ENCODE data around the gene UGGT2.
"Not testable (repeated sequence)": the region's sequence is repeated elsewhere in the genome, so short reads cannot be mapped to it uniquely, and the experiment has no call there.

The UGGT2 gene

GRCh38 chr13:96051491-96051890 lies 1.7 kb downstream of the UGGT2 start:
- not testable (repeated sequence) for H3K27me3 ChIP-seq (ENCODE audit: control insufficient read depth in 2 of 2, insufficient read depth in 2 of 2, low read length in 2 of 2); H3K4me3 ChIP-seq (ENCODE audit: low read length in 2 of 2); H3K9ac ChIP-seq (ENCODE audit: low read depth in 1 of 2, low read length in 2 of 2); H3K36me3 ChIP-seq (ENCODE audit: control insufficient read depth in 2 of 2, insufficient read depth in 2 of 2, low read length in 2 of 2); H3K9me3 ChIP-seq (ENCODE audit: control insufficient read depth in 2 of 2, low read length in 2 of 2); H3K4me1 ChIP-seq (ENCODE audit: control insufficient read depth in 2 of 2, insufficient read depth in 2 of 2, low read length in 2 of 2); H3K27ac ChIP-seq (ENCODE audit: low read depth in 2 of 2, low read length in 2 of 2)

- not testable (repeated sequence) for H3K9me3 ChIP-seq (ENCODE audit: control insufficient read depth in 2 of 2, low read length in 2 of 2); H3K27me3 ChIP-seq (ENCODE audit: control insufficient read depth in 2 of 2, insufficient read depth in 2 of 2, low read length in 2 of 2); H3K27ac ChIP-seq (ENCODE audit: low read depth in 2 of 2, low read length in 2 of 2); H3K4me1 ChIP-seq (ENCODE audit: control insufficient read depth in 2 of 2, insufficient read depth in 2 of 2, low read length in 2 of 2); H3K9ac ChIP-seq (ENCODE audit: low read depth in 1 of 2, low read length in 2 of 2); H3K36me3 ChIP-seq (ENCODE audit: control insufficient read depth in 2 of 2, insufficient read depth in 2 of 2, low read length in 2 of 2); H3K4me3 ChIP-seq (ENCODE audit: low read length in 2 of 2)
These were observed 2.2 kb downstream of the UGGT2 start for GRCh38 chr13:96050955-96051354.

GRCh38 chr13:96046449-96047126 lies 6.6 kb downstream of the UGGT2 start:
- not testable (repeated sequence) for H3K4me3 ChIP-seq (ENCODE audit: low read length in 2 of 2); H3K36me3 ChIP-seq (ENCODE audit: control insufficient read depth in 2 of 2, insufficient read depth in 2 of 2, low read length in 2 of 2); H3K27ac ChIP-seq (ENCODE audit: low read depth in 2 of 2, low read length in 2 of 2); H3K27me3 ChIP-seq (ENCODE audit: control insufficient read depth in 2 of 2, insufficient read depth in 2 of 2, low read length in 2 of 2); H3K9ac ChIP-seq (ENCODE audit: low read depth in 1 of 2, low read length in 2 of 2); H3K9me3 ChIP-seq (ENCODE audit: control insufficient read depth in 2 of 2, low read length in 2 of 2); H3K4me1 ChIP-seq (ENCODE audit: control insufficient read depth in 2 of 2, insufficient read depth in 2 of 2, low read length in 2 of 2)

GRCh38 chr13:96044238-96044637 lies 9.0 kb downstream of the UGGT2 start:
- no peak overlapping the region for H3K4me3 ChIP-seq (ENCODE audit: low read length in 2 of 2)
- no peak overlapping the region for H3K27ac ChIP-seq (ENCODE audit: low read depth in 2 of 2, low read length in 2 of 2)
- peaks cover 0 to 2% of the 10 kb centered on the region in 2 donors for H3K9me3 ChIP-seq (ENCODE audit: control insufficient read depth in 2 of 2, low read length in 2 of 2)
- H3K36me3 ChIP-seq (ENCODE audit: control insufficient read depth in 2 of 2, insufficient read depth in 2 of 2, low read length in 2 of 2): no peaks in the 10 kb centered on the region
- no peaks in the 10 kb centered on the region for H3K4me1 ChIP-seq (ENCODE audit: control insufficient read depth in 2 of 2, insufficient read depth in 2 of 2, low read length in 2 of 2)
- H3K9ac ChIP-seq (ENCODE audit: low read depth in 1 of 2, low read length in 2 of 2): no peak overlapping the region
- no peaks in the 10 kb centered on the region for H3K27me3 ChIP-seq (ENCODE audit: control insufficient read depth in 2 of 2, insufficient read depth in 2 of 2, low read length in 2 of 2)

- no peaks in the 10 kb centered on the region for H3K36me3 ChIP-seq (ENCODE audit: control insufficient read depth in 2 of 2, insufficient read depth in 2 of 2, low read length in 2 of 2)
- H3K4me3 ChIP-seq (ENCODE audit: low read length in 2 of 2): no peak overlapping the region
- no peaks in the 10 kb centered on the region for H3K27me3 ChIP-seq (ENCODE audit: control insufficient read depth in 2 of 2, insufficient read depth in 2 of 2, low read length in 2 of 2)
- no peak overlapping the region for H3K27ac ChIP-seq (ENCODE audit: low read depth in 2 of 2, low read length in 2 of 2)
- no peaks in the 10 kb centered on the region for H3K4me1 ChIP-seq (ENCODE audit: control insufficient read depth in 2 of 2, insufficient read depth in 2 of 2, low read length in 2 of 2)
- H3K9ac ChIP-seq (ENCODE audit: low read depth in 1 of 2, low read length in 2 of 2): no peak overlapping the region
- peaks cover 0 to 2% of the 10 kb centered on the region in 2 donors for H3K9me3 ChIP-seq (ENCODE audit: control insufficient read depth in 2 of 2, low read length in 2 of 2)
These were observed 11.7 kb downstream of the UGGT2 start for GRCh38 chr13:96041326-96042110.

GRCh38 chr13:96036515-96036914 lies 16.7 kb downstream of the UGGT2 start:
- no peaks in the 10 kb centered on the region for H3K27me3 ChIP-seq (ENCODE audit: control insufficient read depth in 2 of 2, insufficient read depth in 2 of 2, low read length in 2 of 2)
- H3K9ac ChIP-seq (ENCODE audit: low read depth in 1 of 2, low read length in 2 of 2): no peak overlapping the region
- no peaks in the 10 kb centered on the region for H3K9me3 ChIP-seq (ENCODE audit: control insufficient read depth in 2 of 2, low read length in 2 of 2)
- no peak overlapping the region for H3K27ac ChIP-seq (ENCODE audit: low read depth in 2 of 2, low read length in 2 of 2)
- no peaks in the 10 kb centered on the region for H3K36me3 ChIP-seq (ENCODE audit: control insufficient read depth in 2 of 2, insufficient read depth in 2 of 2, low read length in 2 of 2)
- no peaks in the 10 kb centered on the region for H3K4me1 ChIP-seq (ENCODE audit: control insufficient read depth in 2 of 2, insufficient read depth in 2 of 2, low read length in 2 of 2)
- no peak overlapping the region for H3K4me3 ChIP-seq (ENCODE audit: low read length in 2 of 2)

GRCh38 chr13:96034662-96035061 lies 18.5 kb downstream of the UGGT2 start:
- no peaks in the 10 kb centered on the region for H3K4me1 ChIP-seq (ENCODE audit: control insufficient read depth in 2 of 2, insufficient read depth in 2 of 2, low read length in 2 of 2)
- no peaks in the 10 kb centered on the region for H3K9me3 ChIP-seq (ENCODE audit: control insufficient read depth in 2 of 2, low read length in 2 of 2)
- H3K4me3 ChIP-seq (ENCODE audit: low read length in 2 of 2): no peak overlapping the region
- no peaks in the 10 kb centered on the region for H3K27me3 ChIP-seq (ENCODE audit: control insufficient read depth in 2 of 2, insufficient read depth in 2 of 2, low read length in 2 of 2)
- H3K27ac ChIP-seq (ENCODE audit: low read depth in 2 of 2, low read length in 2 of 2): no peak overlapping the region
- no peaks in the 10 kb centered on the region for H3K36me3 ChIP-seq (ENCODE audit: control insufficient read depth in 2 of 2, insufficient read depth in 2 of 2, low read length in 2 of 2)
- no peak overlapping the region for H3K9ac ChIP-seq (ENCODE audit: low read depth in 1 of 2, low read length in 2 of 2)

- H3K4me3 ChIP-seq (ENCODE audit: low read length in 2 of 2): no peak overlapping the region
- no peaks in the 10 kb centered on the region for H3K36me3 ChIP-seq (ENCODE audit: control insufficient read depth in 2 of 2, insufficient read depth in 2 of 2, low read length in 2 of 2)
- H3K27ac ChIP-seq (ENCODE audit: low read depth in 2 of 2, low read length in 2 of 2): no peak overlapping the region
- H3K9me3 ChIP-seq (ENCODE audit: control insufficient read depth in 2 of 2, low read length in 2 of 2): no peaks in the 10 kb centered on the region
- H3K27me3 ChIP-seq (ENCODE audit: control insufficient read depth in 2 of 2, insufficient read depth in 2 of 2, low read length in 2 of 2): no peaks in the 10 kb centered on the region
- H3K9ac ChIP-seq (ENCODE audit: low read depth in 1 of 2, low read length in 2 of 2): no peak overlapping the region
- no peaks in the 10 kb centered on the region for H3K4me1 ChIP-seq (ENCODE audit: control insufficient read depth in 2 of 2, insufficient read depth in 2 of 2, low read length in 2 of 2)
These were observed 19.8 kb downstream of the UGGT2 start for GRCh38 chr13:96033220-96034015.

- H3K27me3 ChIP-seq (ENCODE audit: control insufficient read depth in 2 of 2, insufficient read depth in 2 of 2, low read length in 2 of 2): no peaks in the 10 kb centered on the region
- no peak overlapping the region for H3K27ac ChIP-seq (ENCODE audit: low read depth in 2 of 2, low read length in 2 of 2)
These were observed 20.5 kb downstream of the UGGT2 start for GRCh38 chr13:96032717-96033116.

GRCh38 chr13:96029002-96029401 lies 24.2 kb downstream of the UGGT2 start:
- no peaks in the 10 kb centered on the region for H3K4me1 ChIP-seq (ENCODE audit: control insufficient read depth in 2 of 2, insufficient read depth in 2 of 2, low read length in 2 of 2)
- peaks cover 0 to 3% of the 10 kb centered on the region in 2 donors for H3K36me3 ChIP-seq (ENCODE audit: control insufficient read depth in 2 of 2, insufficient read depth in 2 of 2, low read length in 2 of 2)
- no peaks in the 10 kb centered on the region for H3K27me3 ChIP-seq (ENCODE audit: control insufficient read depth in 2 of 2, insufficient read depth in 2 of 2, low read length in 2 of 2)
- H3K27ac ChIP-seq (ENCODE audit: low read depth in 2 of 2, low read length in 2 of 2): no peak overlapping the region
- H3K9ac ChIP-seq (ENCODE audit: low read depth in 1 of 2, low read length in 2 of 2): no peak overlapping the region
- no peak overlapping the region for H3K4me3 ChIP-seq (ENCODE audit: low read length in 2 of 2)
- no peaks in the 10 kb centered on the region for H3K9me3 ChIP-seq (ENCODE audit: control insufficient read depth in 2 of 2, low read length in 2 of 2)

More at GRCh38 chr13:96032717-96033116, 20.5 kb downstream of the UGGT2 start:
- no peak overlapping the region for H3K4me3 ChIP-seq (ENCODE audit: low read length in 2 of 2)
- no peak overlapping the region for H3K9ac ChIP-seq (ENCODE audit: low read depth in 1 of 2, low read length in 2 of 2)
- H3K4me1 ChIP-seq (ENCODE audit: control insufficient read depth in 2 of 2, insufficient read depth in 2 of 2, low read length in 2 of 2): no peaks in the 10 kb centered on the region
- H3K36me3 ChIP-seq (ENCODE audit: control insufficient read depth in 2 of 2, insufficient read depth in 2 of 2, low read length in 2 of 2): no peaks in the 10 kb centered on the region
- no peaks in the 10 kb centered on the region for H3K9me3 ChIP-seq (ENCODE audit: control insufficient read depth in 2 of 2, low read length in 2 of 2)
